Measurements from ENCODE around the gene BABAM2. TPM values are rescaled to one million over a fixed set of nuclear protein-coding genes. Genes with fewer than 3 reads are reported as not detected.

The BABAM2 gene
- total RNA-seq, 1 donor from 2014 or later = 35.3 TPM

GRCh38 chr2:27907547-27907946 lies 17.0 kb downstream of the BABAM2 start:
- Histone ChIP-seq H3K27me3 (ENCODE audit: control insufficient read depth, insufficient read depth, low read length) (no peaks in the 10 kb centered on the region), H3K36me3 (ENCODE audit: control insufficient read depth, insufficient read depth, low read length) (no peaks in the 10 kb centered on the region), H3K4me3 (ENCODE audit: low read depth, low read length) (no peak overlapping the region)
- DNase-seq (ENCODE audit: low read depth) = no peak
- no peak for TF ChIP-seq CTCF (IDR thresholded peaks at IDR 0.05; ENCODE audit: insufficient read depth, low read length, poor library complexity, severe bottlenecking)

- Histone ChIP-seq H3K36me3 (ENCODE audit: control insufficient read depth, insufficient read depth, low read length) (no peaks in the 10 kb centered on the region), H3K27me3 (ENCODE audit: control insufficient read depth, insufficient read depth, low read length) (no peaks in the 10 kb centered on the region), H3K4me3 (ENCODE audit: low read depth, low read length) (no peak overlapping the region)
- TF ChIP-seq CTCF (IDR thresholded peaks at IDR 0.05; ENCODE audit: insufficient read depth, low read length, poor library complexity, severe bottlenecking) = no peak
- DNase-seq (ENCODE audit: low read depth) = no peak
These were observed 19.4 kb downstream of the BABAM2 start for GRCh38 chr2:27909901-27910300.

GRCh38 chr2:27911458-27912210 lies 21.1 kb downstream of the BABAM2 start:
- no peak for DNase-seq (ENCODE audit: low read depth)
- no peak for TF ChIP-seq CTCF (IDR thresholded peaks at IDR 0.05; ENCODE audit: insufficient read depth, low read length, poor library complexity, severe bottlenecking)
- no peaks in the 10 kb centered on the region for H3K36me3 ChIP-seq (ENCODE audit: control insufficient read depth, insufficient read depth, low read length)
- H3K27me3 ChIP-seq (ENCODE audit: control insufficient read depth, insufficient read depth, low read length) = no peaks in the 10 kb centered on the region
- H3K4me3 ChIP-seq (ENCODE audit: low read depth, low read length) = no peak overlapping the region

GRCh38 chr2:27912512-27912911 lies 22.0 kb downstream of the BABAM2 start:
- DNase-seq (ENCODE audit: low read depth) = no peak
- Histone ChIP-seq H3K27me3 (ENCODE audit: control insufficient read depth, insufficient read depth, low read length) (no peaks in the 10 kb centered on the region), H3K4me3 (ENCODE audit: low read depth, low read length) (no peak overlapping the region), H3K36me3 (ENCODE audit: control insufficient read depth, insufficient read depth, low read length) (no peaks in the 10 kb centered on the region)
- TF ChIP-seq CTCF (IDR thresholded peaks at IDR 0.05; ENCODE audit: insufficient read depth, low read length, poor library complexity, severe bottlenecking) = no peak

- Histone ChIP-seq H3K4me3 (ENCODE audit: low read depth, low read length) (no peak overlapping the region), H3K27me3 (ENCODE audit: control insufficient read depth, insufficient read depth, low read length) (no peaks in the 10 kb centered on the region), H3K36me3 (ENCODE audit: control insufficient read depth, insufficient read depth, low read length) (no peaks in the 10 kb centered on the region)
- DNase-seq (ENCODE audit: low read depth) = no peak
- no peak for TF ChIP-seq CTCF (IDR thresholded peaks at IDR 0.05; ENCODE audit: insufficient read depth, low read length, poor library complexity, severe bottlenecking)
These were observed 23.7 kb downstream of the BABAM2 start for GRCh38 chr2:27914041-27914804.
